Heart left ventricle (tissue), 16 donors: ENCODE measurements around the gene CCDC7. TPM values are rescaled to one million over a fixed set of nuclear protein-coding genes. Genes with fewer than 3 reads are reported as not detected.
"Not testable (repeated sequence)": the region's sequence is repeated elsewhere in the genome, so short reads cannot be mapped to it uniquely, and the experiment has no call there.

Experiments
- ATAC-seq, 4 donors: fragments of 200-7000 bp; cut with Tn5 transposase; one replicate each; pipeline ENCODE4 v1.9.1; 2020 to 2022; ENCODE audit warnings: moderate library complexity in 4 of 4, mild to moderate bottlenecking in 3 of 4, moderate number of reproducible peaks in 1 of 4
- DNase-seq, 5 donors: peaks; one replicate each; pipeline ENCODE4 v3.0.0-alpha.2; 2020
- H3K27ac ChIP-seq, 12 donors: fragments of 200-600 bp; sonication (generic) in 4 of 12; one replicate each; pipeline versions ENCODE4 v1.5.0 to v1.8.0; 2016 to 2022; ENCODE audit warnings: mild to moderate bottlenecking in 2 of 12
- H3K27me3 ChIP-seq, 9 donors: fragments of 200-600 bp; sonication (generic) in 2 of 9; one replicate each; pipeline versions ENCODE4 v1.5.1 to v1.8.0; 2016 to 2022; ENCODE audit warnings: mild to moderate bottlenecking in 3 of 9
- H3K36me3 ChIP-seq, 9 donors: fragments of 200-600 bp; sonication (generic) in 2 of 9; one replicate each; pipeline versions ENCODE4 v1.5.0 to v1.8.0; 2018 to 2022; ENCODE audit warnings: mild to moderate bottlenecking in 2 of 9
- H3K4me1 ChIP-seq, 12 donors: fragments of 200-600 bp; sonication (generic) in 4 of 12; one replicate each; pipeline versions ENCODE4 v1.5.0 to v1.8.0; 2016 to 2022; ENCODE audit warnings: mild to moderate bottlenecking in 3 of 12
- H3K4me3 ChIP-seq, 12 donors: fragments of 200-600 bp; sonication (generic) in 4 of 12; one replicate each; pipeline versions ENCODE4 v1.5.0 to v1.8.0; 2017 to 2022; ENCODE audit warnings: mild to moderate bottlenecking in 9 of 12, moderate library complexity in 4 of 12
- H3K9me3 ChIP-seq, 12 donors: fragments of 200-600 bp; sonication (generic) in 4 of 12; one replicate each; pipeline versions ENCODE4 v1.5.0 to v1.8.0; 2016 to 2022; ENCODE audit warnings: mild to moderate bottlenecking in 1 of 12
- POLR2A ChIP-seq, 2 donors: fragments of 450-650 bp; IDR thresholded peaks; one replicate each; pipeline ENCODE4 v1.6.1; 2017; ENCODE audit warnings: antibody characterized with exemption in 2 of 2, mild to moderate bottlenecking in 2 of 2, moderate library complexity in 2 of 2
- WGBS, 4 donors: extraction: QIAGEN DNeasy Blood & Tissue Kit in 2 of 4; methylation state at CpG; one replicate each; pipeline versions ENCODE4 v1.1.5 to v1.1.7; 2013 to 2018; 5-methylcytosine and 5-hydroxymethylcytosine counted together
- intact Hi-C, 10 donors: fragments of 100-400 bp; cut with DNase I; formaldehyde crosslinking; loops; one replicate each; pipeline versions ENCODE4 v1.11.1 to v1.14.2; 2022
- polyA plus RNA-seq, 2 donors: library from polyadenylated mRNA; stranded (reverse); fragments of 200-250 nt; gene quantifications; one replicate each; pipeline ENCODE4 v1.2.3, GENCODE V29; 2013
- total RNA-seq, 9 donors: library from RNA; depleted of rRNA in 2 of 9; stranded (reverse); fragments of >200 nt in 2 of 9; fragmentation: NEBNext Ultra II Directional in 3 of 9; extraction: Animal tissue kit (Norgen Biotek cat#: 25700) in 3 of 9; gene quantifications; one replicate each; pipeline versions ENCODE4 v1.1.0 to v1.2.4, GENCODE V29; 2016 to 2023
- TF ChIP-seq, protein P1 (sequence below), 12 donors: fragments of 200-600 bp; sonication (generic) in 4 of 12; IDR thresholded peaks; one replicate each; pipeline versions ENCODE4 v1.5.0 to v1.8.0; 2018 to 2022; ENCODE audit warnings: antibody characterized with exemption in 12 of 12, mild to moderate bottlenecking in 5 of 12
- donor health status: ischemic (EF 13 %, LVEDD 7.1; RV severe dilation, severe dysfunction).
- donor health status: healthy with polysubstance abuse.
- donor health status: DM: no; HTN: yes; CAD: no.
- donor health status: DM: no; HTN: no; CAD: no.
- donor health status: ischemic (EF 25% LVEDD 6.9; RV normal size, moderate dysfunction).
- donor health status: ischemic (EF 25% LVEDD 5.7; RV mildly dilated, moderate dysfunction).
- donor health status: healthy.
- donor health status: DM: yes; HTN: yes; CAD: no.
- donor health status: ischemic (EF 35%, LVEDD 5.7; RV mildly dilated, moderate dysfunction).
- donor health status: nonischemic (EF 11% LVEDD 7.7; RV severe dilation, severe dysfunction).
- donor health status: DM: yes; HTN: yes; CAD: no.
- donor health status: PGD.
- donor health status: ischemic (EF 29% LVEDD 5.4; RV normal size, mild dysfunction).
- donor health status: nonischemic (EF 23%, LVEDD 6.1; RV moderate dilation, normal function).

Gene CCDC7
- total and polyA plus RNA-seq, 11 donors: 1.5 to 41.3 (median 22.4) TPM

DNA sequence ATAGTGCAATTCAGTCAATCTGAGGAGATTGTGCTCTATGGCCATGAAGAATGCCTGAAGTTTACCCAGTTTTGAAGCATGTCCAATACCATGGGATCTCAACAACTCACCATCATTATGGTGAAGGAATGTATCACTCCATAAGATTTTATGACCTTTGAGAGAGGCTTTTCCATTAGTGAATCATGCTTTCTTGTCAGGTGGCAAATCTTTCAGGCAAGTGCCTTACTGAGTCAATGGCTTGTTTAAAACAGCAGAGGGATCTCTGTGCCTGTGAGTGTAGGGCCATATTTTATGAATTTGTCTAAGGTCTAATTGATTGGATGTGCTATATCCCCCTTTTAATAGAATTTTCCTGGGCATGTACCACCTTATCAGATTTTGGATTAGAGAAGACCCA, 131.5 kb downstream of the CCDC7 start:
- Histone ChIP-seq H3K27ac (no peak overlapping the region), H3K9me3 (no peaks in the 10 kb centered on the region), H3K36me3 (peaks cover 0 to 4% (median 0%) of the 10 kb centered on the region in 9 donors), H3K4me1 (no peaks in the 10 kb centered on the region), H3K4me3 (no peak overlapping the region), H3K27me3 (no peaks in the 10 kb centered on the region)
- ATAC-seq (no peak), DNase-seq (no peak)
- TF ChIP-seq, protein P1, sequence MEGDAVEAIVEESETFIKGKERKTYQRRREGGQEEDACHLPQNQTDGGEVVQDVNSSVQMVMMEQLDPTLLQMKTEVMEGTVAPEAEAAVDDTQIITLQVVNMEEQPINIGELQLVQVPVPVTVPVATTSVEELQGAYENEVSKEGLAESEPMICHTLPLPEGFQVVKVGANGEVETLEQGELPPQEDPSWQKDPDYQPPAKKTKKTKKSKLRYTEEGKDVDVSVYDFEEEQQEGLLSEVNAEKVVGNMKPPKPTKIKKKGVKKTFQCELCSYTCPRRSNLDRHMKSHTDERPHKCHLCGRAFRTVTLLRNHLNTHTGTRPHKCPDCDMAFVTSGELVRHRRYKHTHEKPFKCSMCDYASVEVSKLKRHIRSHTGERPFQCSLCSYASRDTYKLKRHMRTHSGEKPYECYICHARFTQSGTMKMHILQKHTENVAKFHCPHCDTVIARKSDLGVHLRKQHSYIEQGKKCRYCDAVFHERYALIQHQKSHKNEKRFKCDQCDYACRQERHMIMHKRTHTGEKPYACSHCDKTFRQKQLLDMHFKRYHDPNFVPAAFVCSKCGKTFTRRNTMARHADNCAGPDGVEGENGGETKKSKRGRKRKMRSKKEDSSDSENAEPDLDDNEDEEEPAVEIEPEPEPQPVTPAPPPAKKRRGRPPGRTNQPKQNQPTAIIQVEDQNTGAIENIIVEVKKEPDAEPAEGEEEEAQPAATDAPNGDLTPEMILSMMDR (IDR thresholded peaks at IDR 0.05): no peak
- TF ChIP-seq POLR2A (IDR thresholded peaks at IDR 0.05): no peak
- intact Hi-C loops: no loop called here

- H3K4me1 ChIP-seq: no peaks in the 10 kb centered on the region
- no peak for DNase-seq
- H3K27ac ChIP-seq: no peak overlapping the region
- intact Hi-C loops: no loop called here
- WGBS, 4 donors: 78 to 83% (median 79%) methylated on average over 2 of the region's 2 CpGs
- no peak overlapping the region for H3K4me3 ChIP-seq
- TF ChIP-seq, protein P1 (IDR thresholded peaks at IDR 0.05): no peak
- TF ChIP-seq POLR2A (IDR thresholded peaks at IDR 0.05): no peak
- H3K27me3 ChIP-seq: no peaks in the 10 kb centered on the region
- no peak for ATAC-seq
- peaks cover 0 to 6% (median 0%) of the 10 kb centered on the region in 12 donors for H3K9me3 ChIP-seq
- peaks cover 0 to 4% (median 0%) of the 10 kb centered on the region in 9 donors for H3K36me3 ChIP-seq
These were observed 137.0 kb downstream of the CCDC7 start for GRCh38 chr10:32582946-32583345.

- intact Hi-C loops, DNase-seq, ATAC-seq, H3K27ac ChIP-seq, H3K27me3 ChIP-seq, H3K36me3 ChIP-seq, H3K4me1 ChIP-seq, H3K4me3 ChIP-seq: not testable (repeated sequence)
- H3K9me3 ChIP-seq: peaks cover 0 to 52% (median 13%) of the 10 kb centered on the region in 12 donors
- 76 to 96% (median 94%) methylated on average over 3 to 5 of the region's 5 CpGs for WGBS, 4 donors
These were observed 152.1 kb downstream of the CCDC7 start for GRCh38 chr10:32598022-32598421.

GRCh38 chr10:32600317-32600716, 154.4 kb downstream of the CCDC7 start:
- DNase-seq (no peak), ATAC-seq (no peak)
- no peaks in the 10 kb centered on the region for H3K27me3 ChIP-seq
- no peaks in the 10 kb centered on the region for H3K4me1 ChIP-seq
- intact Hi-C loops: no loop called here
- H3K27ac ChIP-seq: no peak overlapping the region
- H3K9me3 ChIP-seq: peaks cover 0 to 44% (median 13%) of the 10 kb centered on the region in 12 donors
- no peak overlapping the region for H3K4me3 ChIP-seq
- TF ChIP-seq POLR2A (IDR thresholded peaks at IDR 0.05): no peak
- TF ChIP-seq, protein P1 (IDR thresholded peaks at IDR 0.05): no peak
- WGBS, 4 donors: 67 to 78% (median 73%) methylated on average over 2 of the region's 2 CpGs
- H3K36me3 ChIP-seq: peaks cover 0 to 9% (median 0%) of the 10 kb centered on the region in 9 donors

- H3K4me1 ChIP-seq, H3K27ac ChIP-seq, H3K27me3 ChIP-seq, DNase-seq, H3K4me3 ChIP-seq, ATAC-seq, H3K36me3 ChIP-seq, intact Hi-C loops: not testable (repeated sequence)
- 65 to 82% (median 78%) methylated on average over 3 of the region's 3 CpGs for WGBS, 4 donors
- peaks cover 0 to 43% (median 13%) of the 10 kb centered on the region in 12 donors for H3K9me3 ChIP-seq
These were observed 155.6 kb downstream of the CCDC7 start for GRCh38 chr10:32601562-32601961.
